Keratinocyte (primary cell): ENCODE measurements around the gene TNFSF8. TPM values are rescaled to one million over a fixed set of nuclear protein-coding genes. Genes with fewer than 3 reads are reported as not detected.

ENCODE experiments used
- DNase-seq: peaks from one replicate; pipeline ENCODE4 v3.0.0-alpha.2; 2011; ENCODE audit warnings: low read depth, missing footprints, low spot score
- FAIRE-seq: peaks from 2 replicates; lab custom pipeline; 2011; peaks lifted over from hg19 to GRCh38; lab: Jason Lieb, UNC
- H2AFZ ChIP-seq: 2 replicates; pipeline ENCODE4 v1.6.0; 2012; ENCODE audit warnings: low read length, control low read depth, inconsistent platforms; ENCODE audit not compliant: control insufficient read depth
- H3K27ac ChIP-seq: 2 replicates; pipeline ENCODE4 v1.5.1; 2011; ENCODE audit warnings: low read length; ENCODE audit not compliant: control insufficient read depth, insufficient read depth
- H3K27me3 ChIP-seq: 3 replicates; pipeline ENCODE4 v1.6.0; 2011; ENCODE audit warnings: low read length; ENCODE audit not compliant: control insufficient read depth, insufficient read depth; ENCODE audit errors: extremely low read depth
- H3K36me3 ChIP-seq, 2 experiments: 2 replicates in 1 of 2; 3 replicates in 1 of 2; pipeline ENCODE4 v1.5.1; 2011; ENCODE audit warnings: low read length in 2 of 2, mild to moderate bottlenecking in 1 of 2; ENCODE audit not compliant: control insufficient read depth in 2 of 2, insufficient read depth in 2 of 2; ENCODE audit errors: extremely low read depth in 1 of 2
- H3K4me1 ChIP-seq: 3 replicates; pipeline ENCODE4 v1.5.1; 2011; ENCODE audit warnings: low read length; ENCODE audit not compliant: control insufficient read depth, insufficient read depth; ENCODE audit errors: extremely low read depth
- H3K4me2 ChIP-seq: 3 replicates; pipeline ENCODE4 v1.6.0; 2011; ENCODE audit warnings: low read depth, low read length; ENCODE audit not compliant: control insufficient read depth, insufficient read depth; ENCODE audit errors: extremely low read depth
- H3K4me3 ChIP-seq, 3 experiments: fragments of 200-600 bp in 1 of 3; sonication (generic) in 1 of 3; 2 replicates in 2 of 3; 3 replicates in 1 of 3; pipeline ENCODE4 v1.5.1; 2011 to 2016; ENCODE audit warnings: low read length in 3 of 3, mild to moderate bottlenecking in 3 of 3, control low read depth in 2 of 3, inconsistent platforms in 1 of 3, low read depth in 1 of 3, mixed read lengths in 1 of 3, mixed run types in 1 of 3, moderate library complexity in 1 of 3; ENCODE audit not compliant: control insufficient read depth in 2 of 3, insufficient read depth in 2 of 3; ENCODE audit errors: extremely low read depth in 1 of 3
- H3K79me2 ChIP-seq: 2 replicates; pipeline ENCODE4 v1.6.0; 2012; ENCODE audit warnings: low read length; ENCODE audit not compliant: control insufficient read depth, insufficient read depth
- H3K9ac ChIP-seq: 3 replicates; pipeline ENCODE4 v1.6.0; 2011; ENCODE audit warnings: low read length; ENCODE audit not compliant: control insufficient read depth, insufficient read depth; ENCODE audit errors: extremely low read depth
- H3K9me1 ChIP-seq: 3 replicates; pipeline ENCODE4 v1.6.0; 2011; ENCODE audit warnings: low read length; ENCODE audit not compliant: control insufficient read depth, insufficient read depth; ENCODE audit errors: extremely low read depth
- H3K9me3 ChIP-seq: 2 replicates; pipeline ENCODE4 v1.5.1; 2012; ENCODE audit warnings: low read depth, low read length; ENCODE audit not compliant: control insufficient read depth
- H4K20me1 ChIP-seq: 3 replicates; pipeline ENCODE4 v1.6.0; 2011; ENCODE audit warnings: low read length; ENCODE audit not compliant: control insufficient read depth, insufficient read depth; ENCODE audit errors: extremely low read depth
- EZH2 ChIP-seq: IDR thresholded peaks from one replicate; pipeline ENCODE4 v1.6.1; 2012; ENCODE audit warnings: inconsistent platforms, mild to moderate bottlenecking, low read length, moderate library complexity
- dilution Hi-C: fragments of 300-500 bp; cut with MboI; formaldehyde crosslinking; loops from one replicate; pipeline ENCODE4 v1.7.0; 2020; ENCODE audit warnings: low sequenced_read_pairs; ENCODE audit not compliant: extremely low pct_ligation_motif_present
- polyA plus RNA-seq, 5 experiments: library from polyadenylated mRNA; depleted of rRNA in 3 of 5; stranded (reverse) in 3 of 5; stranded (forward) in 1 of 5; unstranded in 1 of 5; fragments of >200 nt; gene quantifications; 1 replicate in 1 of 5; 2 replicates in 3 of 5; 3 replicates in 1 of 5; pipeline versions ENCODE4 v1.2.1 to v1.2.3, GENCODE V29; 2011 to 2012; ENCODE audit warnings: missing spikeins in 2 of 5, low read depth in 1 of 5, low replicate concordance in 1 of 5
- TF ChIP-seq, protein P1 (sequence below), 3 experiments: IDR thresholded peaks in 1 of 3; conservative IDR thresholded peaks in 1 of 3; optimal IDR thresholded peaks in 1 of 3; 2 replicates in 2 of 3; 3 replicates in 1 of 3; pipeline versions ENCODE3 to v1.5.1; 2011; ENCODE audit warnings: low read length in 3 of 3, mild to moderate bottlenecking in 3 of 3, moderate library complexity in 2 of 3, control low read depth in 1 of 3, inconsistent platforms in 1 of 3; ENCODE audit not compliant: insufficient read depth in 2 of 3; ENCODE audit errors: extremely low read depth in 1 of 3

The TNFSF8 gene
- polyA plus RNA-seq, 1 donor (not counting 4 experiments of a cell fraction or from before 2014, with no cell fraction given): not detected

DNA sequence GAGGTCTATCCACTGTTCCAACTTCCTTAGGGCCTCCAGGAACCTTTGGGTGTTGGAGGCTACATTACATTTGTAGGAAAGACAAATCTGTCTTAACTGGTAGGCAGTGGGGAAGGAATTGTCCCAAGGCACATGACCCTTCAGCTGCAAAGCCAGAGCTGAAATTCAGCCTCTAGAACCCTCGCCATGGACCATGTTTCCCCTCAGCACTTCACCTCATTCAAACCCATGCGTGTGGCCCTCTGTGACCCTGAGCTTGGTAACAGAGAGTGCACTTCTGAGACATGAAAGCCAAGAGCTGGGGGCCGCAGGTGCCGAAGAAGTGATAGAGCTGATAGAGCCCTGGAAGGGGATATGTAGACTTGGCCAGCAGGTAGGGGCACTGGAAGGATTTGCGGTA, 17.2 kb downstream of the TNFSF8 start:
- H3K4me2 ChIP-seq: no peak overlapping the region
- no peaks in the 10 kb centered on the region for H3K9me3 ChIP-seq
- dilution Hi-C loops: no loop called here
- no peaks in the 10 kb centered on the region for H4K20me1 ChIP-seq
- peaks cover 6% of the 10 kb centered on the region for H3K27me3 ChIP-seq
- FAIRE-seq (no peak), DNase-seq (no peak)
- TF ChIP-seq EZH2: no peak
- TF ChIP-seq, protein P1, sequence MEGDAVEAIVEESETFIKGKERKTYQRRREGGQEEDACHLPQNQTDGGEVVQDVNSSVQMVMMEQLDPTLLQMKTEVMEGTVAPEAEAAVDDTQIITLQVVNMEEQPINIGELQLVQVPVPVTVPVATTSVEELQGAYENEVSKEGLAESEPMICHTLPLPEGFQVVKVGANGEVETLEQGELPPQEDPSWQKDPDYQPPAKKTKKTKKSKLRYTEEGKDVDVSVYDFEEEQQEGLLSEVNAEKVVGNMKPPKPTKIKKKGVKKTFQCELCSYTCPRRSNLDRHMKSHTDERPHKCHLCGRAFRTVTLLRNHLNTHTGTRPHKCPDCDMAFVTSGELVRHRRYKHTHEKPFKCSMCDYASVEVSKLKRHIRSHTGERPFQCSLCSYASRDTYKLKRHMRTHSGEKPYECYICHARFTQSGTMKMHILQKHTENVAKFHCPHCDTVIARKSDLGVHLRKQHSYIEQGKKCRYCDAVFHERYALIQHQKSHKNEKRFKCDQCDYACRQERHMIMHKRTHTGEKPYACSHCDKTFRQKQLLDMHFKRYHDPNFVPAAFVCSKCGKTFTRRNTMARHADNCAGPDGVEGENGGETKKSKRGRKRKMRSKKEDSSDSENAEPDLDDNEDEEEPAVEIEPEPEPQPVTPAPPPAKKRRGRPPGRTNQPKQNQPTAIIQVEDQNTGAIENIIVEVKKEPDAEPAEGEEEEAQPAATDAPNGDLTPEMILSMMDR (optimal IDR thresholded peaks at IDR 0.05 in 1 of 3, IDR thresholded peaks at IDR 0.05 in 1 of 3, conservative IDR thresholded peaks at IDR 0.05 in 1 of 3; ENCODE audit: extremely low read depth in 1 of 3, insufficient read depth in 2 of 3, low read length in 3 of 3): no peak
- H3K36me3 ChIP-seq: no peaks in the 10 kb centered on the region
- H3K4me1 ChIP-seq: peaks cover 9% of the 10 kb centered on the region
- no peaks in the 10 kb centered on the region for H3K79me2 ChIP-seq
- no peak overlapping the region for H3K4me3 ChIP-seq
- H3K9ac ChIP-seq: no peak overlapping the region
- no peak overlapping the region for H3K27ac ChIP-seq
- H3K9me1 ChIP-seq: no peaks in the 10 kb centered on the region
- H2AFZ ChIP-seq: no peak overlapping the region

DNA sequence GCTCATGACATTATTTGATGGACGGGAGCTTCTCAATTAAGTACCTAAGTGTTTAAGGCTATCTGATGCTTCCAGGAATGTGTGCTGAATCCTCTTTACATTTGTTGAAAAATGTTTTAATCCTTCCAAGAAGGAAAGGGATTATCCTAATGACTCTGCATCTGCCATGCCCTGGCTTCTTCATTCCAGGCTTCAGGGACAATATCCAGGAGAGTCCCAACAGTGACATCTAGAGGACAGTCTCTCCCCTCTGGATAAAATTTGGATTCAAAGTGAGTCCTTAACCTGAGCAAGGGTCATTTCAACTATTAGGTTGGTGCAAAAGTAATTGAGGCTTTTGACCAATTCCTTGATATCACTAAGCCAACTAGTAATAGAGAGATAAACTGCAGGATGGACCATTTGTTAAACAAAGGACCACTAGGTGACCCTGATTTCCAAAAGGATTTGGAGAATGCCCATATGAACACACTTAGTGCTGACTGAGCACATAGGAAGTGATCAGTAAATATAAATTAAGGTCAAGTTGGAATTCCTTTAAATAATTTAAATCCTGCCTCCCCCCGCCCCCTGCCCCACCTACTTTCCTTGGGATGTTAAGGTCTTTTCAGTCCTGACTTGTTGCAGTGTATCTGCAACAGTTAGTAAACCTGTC, 19.1 kb downstream of the TNFSF8 start:
- Histone ChIP-seq H3K27ac (no peak overlapping the region), H3K9me1 (no peaks in the 10 kb centered on the region), H3K79me2 (no peaks in the 10 kb centered on the region), H2AFZ (no peak overlapping the region), H3K4me2 (no peak overlapping the region), H3K4me3 (no peak overlapping the region), H3K9ac (no peak overlapping the region), H3K4me1 (peaks cover 20% of the 10 kb centered on the region), H3K27me3 (peaks cover 2% of the 10 kb centered on the region), H3K36me3 (no peaks in the 10 kb centered on the region), H3K9me3 (no peaks in the 10 kb centered on the region), H4K20me1 (no peaks in the 10 kb centered on the region)
- FAIRE-seq (peak; percentile 52), DNase-seq (no peak)
- dilution Hi-C loops: no loop called here
- TF ChIP-seq EZH2: no peak
- TF ChIP-seq, protein P1 (optimal IDR thresholded peaks at IDR 0.05 in 1 of 3, IDR thresholded peaks at IDR 0.05 in 1 of 3, conservative IDR thresholded peaks at IDR 0.05 in 1 of 3; ENCODE audit: extremely low read depth in 1 of 3, insufficient read depth in 2 of 3, low read length in 3 of 3): peak; percentile 58 to 67 (median 61)
